K562 (cell line): ENCODE results near the gene TOR1AIP1. TPM values are rescaled to one million over a fixed set of nuclear protein-coding genes. Genes with fewer than 3 reads are reported as not detected.

Experiments
- ATAC-seq: fragments of 200-7000 bp; cut with Tn5 transposase; 3 replicates; pipeline ENCODE4 v1.9.1; 2020; ENCODE audit warnings: moderate library complexity
- BruUV-seq: library from RNA; stranded (reverse); fragments of 400-500 nt; replicated peaks from 2 replicates; lab custom pipeline; 2021; lab: Mats Ljungman, UMichigan
- CTCF ChIA-PET: fragments of 300-600 bp; formaldehyde crosslinking; extraction: SDS; loops from one replicate; lab custom pipeline; 2021; ENCODE audit warnings: low intra/inter-chr PET ratio; lab: Yijun Ruan, JAX
- POLR2A ChIA-PET: fragments of 300-600, 350-650 bp; sonication (Branson Sonifier 250); formaldehyde crosslinking; extraction: SDS; loops from one replicate; lab custom pipeline; 2021; ENCODE audit warnings: antibody characterized with exemption, inconsistent platforms; lab: Yijun Ruan, JAX
- DNase-seq, 4 experiments: peaks; one replicate each; pipeline versions ENCODE4 v3.0.0 to v3.0.0-alpha.2; 2011 to 2018; ENCODE audit warnings: low spot score in 3 of 4, mixed read lengths in 3 of 4; ENCODE audit errors: extremely low read depth in 1 of 4
- FAIRE-seq: peaks from 2 replicates; lab custom pipeline; 2011; peaks lifted over from hg19 to GRCh38; lab: Jason Lieb, UNC
- H2AFZ ChIP-seq: 2 replicates; pipeline ENCODE4 v1.6.0; 2011; ENCODE audit warnings: low read depth, low read length, control low read depth, inconsistent platforms
- H3K27ac ChIP-seq: fragments of 200-600 bp; 3 replicates; pipeline ENCODE4 v1.8.0; 2011; ENCODE audit warnings: low read depth, mild to moderate bottlenecking, control low read depth, inconsistent platforms, low read length, moderate library complexity, mixed read lengths; ENCODE audit errors: extremely low read depth
- H3K27me3 ChIP-seq, 2 experiments: fragments of 300-600 bp in 1 of 2; 2 replicates in 1 of 2; 3 replicates in 1 of 2; pipeline versions ENCODE4 v1.6.0 to v1.8.0; 2011; ENCODE audit warnings: inconsistent platforms in 2 of 2, low read length in 2 of 2, mild to moderate bottlenecking in 1 of 2, mixed read lengths in 1 of 2, moderate library complexity in 1 of 2; ENCODE audit not compliant: control insufficient read depth in 2 of 2, insufficient read depth in 2 of 2
- H3K36me3 ChIP-seq: fragments of 300-600 bp; 3 replicates; pipeline ENCODE4 v1.8.0; 2011; ENCODE audit warnings: mild to moderate bottlenecking, low read length, inconsistent platforms; ENCODE audit not compliant: control insufficient read depth, insufficient read depth
- H3K4me1 ChIP-seq, 2 experiments: fragments of 200-600 bp in 1 of 2; replicated peaks in 1 of 2; 2 replicates in 1 of 2; 3 replicates in 1 of 2; pipeline versions ENCODE4 v1.5.1 to v1.8.0; 2011; ENCODE audit warnings: inconsistent platforms in 2 of 2, low read length in 2 of 2, mild to moderate bottlenecking in 1 of 2, mixed read lengths in 1 of 2, moderate library complexity in 1 of 2; ENCODE audit not compliant: control insufficient read depth in 2 of 2, insufficient read depth in 2 of 2
- H3K4me2 ChIP-seq: 2 replicates; pipeline ENCODE4 v1.6.1; 2011; ENCODE audit warnings: low read length, control low read depth, inconsistent platforms, mixed read lengths; ENCODE audit not compliant: insufficient read depth
- H3K4me3 ChIP-seq: fragments of 200-600 bp; sonication (generic), shearing (Covaris generic); 2 replicates; pipeline ENCODE4 v1.5.1; 2016; ENCODE audit warnings: control low read depth, inconsistent platforms
- H3K79me2 ChIP-seq: fragments of 200-600 bp; 3 replicates; pipeline ENCODE4 v1.8.0; 2011; ENCODE audit warnings: low read length, inconsistent platforms; ENCODE audit not compliant: control insufficient read depth, insufficient read depth
- H3K9ac ChIP-seq, 2 experiments: 2 replicates each; pipeline versions ENCODE4 v1.6.0 to v1.6.1; 2011; ENCODE audit warnings: low read depth in 2 of 2, low read length in 2 of 2, control low read depth in 1 of 2, inconsistent platforms in 1 of 2, mild to moderate bottlenecking in 1 of 2, mixed read lengths in 1 of 2; ENCODE audit not compliant: insufficient read depth in 1 of 2
- H3K9me1 ChIP-seq: one replicate; pipeline ENCODE4 v1.6.0; 2011; ENCODE audit warnings: inconsistent platforms, mild to moderate bottlenecking, low read length, moderate library complexity; ENCODE audit not compliant: control insufficient read depth, insufficient read depth
- H3K9me3 ChIP-seq: replicated peaks from 2 replicates; pipeline ENCODE4 v1.5.1; 2011; ENCODE audit warnings: low read depth, low read length, inconsistent platforms; ENCODE audit not compliant: control insufficient read depth, insufficient read depth
- H4K20me1 ChIP-seq: replicated peaks from 2 replicates; pipeline ENCODE4 v1.6.1; 2011; ENCODE audit warnings: low read length, inconsistent platforms, mixed read lengths; ENCODE audit not compliant: control insufficient read depth, insufficient read depth
- C11orf30 ChIP-seq: fragments of 450-650 bp; IDR thresholded peaks from 2 replicates; pipeline ENCODE4 v1.6.1; 2016; ENCODE audit warnings: low read depth, mild to moderate bottlenecking
- CEBPG ChIP-seq, 3 experiments: fragments of 200-800 bp in 1 of 3; sonication (Bioruptor generic) in 1 of 3; sonication (generic) in 1 of 3; formaldehyde crosslinking in 1 of 3; IDR thresholded peaks in 2 of 3; conservative IDR thresholded peaks in 1 of 3; 2 replicates each; pipeline versions ENCODE4 v1.6.1 to v1.8.0; 2016 to 2022; ENCODE audit warnings: missing compliant biosample characterization in 2 of 3, missing genetic modification characterization in 2 of 3, mild to moderate bottlenecking in 1 of 3, missing genetic modification reagents in 1 of 3
- DACH1 ChIP-seq: fragments of 450-650 bp; IDR thresholded peaks from 2 replicates; pipeline ENCODE4 v1.6.1; 2018; ENCODE audit not compliant: partially characterized antibody
- DPF2 ChIP-seq: fragments of 450-650 bp; IDR thresholded peaks from 2 replicates; pipeline ENCODE4 v1.6.1; 2016
- FOXJ3 ChIP-seq: sonication (generic); formaldehyde crosslinking; IDR thresholded peaks from 2 replicates; pipeline ENCODE4 v1.4.0; 2020; ENCODE audit warnings: mild to moderate bottlenecking, missing genetic modification reagents
- FOXK2 ChIP-seq, 2 experiments: fragments of 450-650 bp; IDR thresholded peaks in 1 of 2; conservative IDR thresholded peaks in 1 of 2; 2 replicates each; pipeline ENCODE4 v1.6.1; 2016; ENCODE audit warnings: low read depth in 2 of 2, mild to moderate bottlenecking in 1 of 2
- GABPB2 ChIP-seq: fragments of 250-450 bp; sonication (Bioruptor Pico); conservative IDR thresholded peaks from 2 replicates; pipeline ENCODE4 v1.5.1; 2021; ENCODE audit warnings: mild to moderate bottlenecking
- HMBOX1 ChIP-seq: sonication (generic); IDR thresholded peaks from 2 replicates; pipeline ENCODE4 v1.6.1; 2016
- KAT2B ChIP-seq: IDR thresholded peaks from one replicate; pipeline ENCODE4 v1.6.1; 2012; ENCODE audit warnings: low read depth, mild to moderate bottlenecking, control low read depth, inconsistent platforms, low read length, moderate library complexity
- KHSRP ChIP-seq: fragments of 450-650 bp; IDR thresholded peaks from 2 replicates; pipeline ENCODE4 v1.6.1; 2017
- MCM5 ChIP-seq: fragments of 450-650 bp; IDR thresholded peaks from 2 replicates; pipeline ENCODE4 v1.6.1; 2016; ENCODE audit warnings: low read depth
- MLLT1 ChIP-seq, 2 experiments: fragments of 450-650 bp; IDR thresholded peaks; 2 replicates each; pipeline ENCODE4 v1.6.1; 2016
- THRAP3 ChIP-seq: fragments of 450-650 bp; IDR thresholded peaks from 2 replicates; pipeline ENCODE4 v1.6.1; 2016; ENCODE audit warnings: mild to moderate bottlenecking, inconsistent platforms, borderline replicate concordance
- ZNF146 ChIP-seq: IDR thresholded peaks from one replicate; pipeline ENCODE4 v1.6.1; 2018; ENCODE audit warnings: missing compliant biosample characterization; ENCODE audit not compliant: unreplicated experiment
- ZNF639 ChIP-seq, 2 experiments: fragments of 200-800 bp in 1 of 2; sonication (Bioruptor generic) in 1 of 2; sonication (generic) in 1 of 2; formaldehyde crosslinking in 1 of 2; IDR thresholded peaks in 1 of 2; conservative IDR thresholded peaks in 1 of 2; 2 replicates each; pipeline versions ENCODE4 v1.5.0 to v1.6.1; 2016 to 2020; ENCODE audit warnings: missing compliant biosample characterization in 1 of 2, missing genetic modification characterization in 1 of 2, missing genetic modification reagents in 1 of 2
- ZNF764 ChIP-seq: fragments of 250-450 bp; sonication (Bioruptor Pico); IDR thresholded peaks from 2 replicates; pipeline ENCODE4 v1.4.0; 2020; ENCODE audit warnings: low read depth, mild to moderate bottlenecking, moderate library complexity
- ZZZ3 ChIP-seq: fragments of 450-650 bp; IDR thresholded peaks from 2 replicates; pipeline ENCODE4 v1.6.1; 2016; ENCODE audit warnings: antibody characterized with exemption, mild to moderate bottlenecking, moderate library complexity
- WGBS: fragments of 100-300 bp; shearing (Covaris generic); methylation state at CpG from one replicate; pipeline ENCODE4 v1.1.6; 2016; ENCODE audit warnings: low coverage, mixed read lengths; ENCODE audit not compliant: insufficient coverage; ENCODE audit errors: missing lambda C conversion rate; 5-methylcytosine and 5-hydroxymethylcytosine counted together
- in situ Hi-C: fragments of 300-500 bp; cut with MboI; formaldehyde crosslinking; loops from 4 replicates; pipeline ENCODE4 v1.15.0; 2018; ENCODE audit warnings: inconsistent platforms, mixed read lengths
- intact Hi-C: fragments of 100-400 bp; cut with micrococcal nuclease; formaldehyde crosslinking; loops from 2 replicates; pipeline ENCODE4 v1.14.2; 2022
- polyA plus RNA-seq, 8 experiments: library from polyadenylated mRNA; depleted of rRNA in 4 of 8; stranded (reverse) in 5 of 8; unstranded in 3 of 8; fragments of >200 nt; fragmentation: Nextera tagmentation in 2 of 8; fragmentation: Illumina TruSeq in 1 of 8; extraction: Ambion mirVana in 2 of 8; extraction: Trizol in 1 of 8; gene quantifications; 2 replicates each; pipeline versions ENCODE4 v1.2.1 to v1.2.3, GENCODE V29; 2011 to 2014; ENCODE audit warnings: inconsistent platforms in 1 of 8, missing spikeins in 1 of 8
- total RNA-seq, 7 experiments: library from RNA; depleted of rRNA in 6 of 7; stranded (reverse); fragments of >200 nt in 6 of 7; fragmentation: Illumina TruSeq in 2 of 7; extraction: Trizol in 2 of 7; gene quantifications; 2 replicates each; pipeline versions ENCODE4 v1.2.1 to v1.2.3, GENCODE V29; 2011 to 2021; ENCODE audit warnings: low replicate concordance in 1 of 7

TOR1AIP1 gene
- total and polyA plus RNA-seq, 9 of the 15 experiments (the other 6 are each of a cell fraction or from before 2014, with no cell fraction given), result 18.1 to 46.9 (median 35.5) TPM

GRCh38 chr1:179926850-179927205 is 44.7 kb downstream of the TOR1AIP1 start (continued):
- TF ChIP-seq CEBPG (CRISPR knock-in tag; IDR thresholded peaks at IDR 0.05) (no peak), CEBPG (tag; conservative IDR thresholded peaks at IDR 0.05 in 1 of 2, IDR thresholded peaks at IDR 0.05 in 1 of 2) (no peak), ZNF146 (CRISPR knock-in tag) (no peak)
- TF ChIP-seq, all 486 proteins: peak for 1

GRCh38 chr1:179929955-179930798 is 48.1 kb downstream of the TOR1AIP1 start:
- ATAC-seq (no peak), DNase-seq (peak in 1 of 4 experiments; percentile 14), FAIRE-seq (peak; percentile 35)
- ChIA-PET CTCF (no interaction called here), POLR2A (interaction anchor here (0.6 to 1.4 kb wide), 5 partner anchors 8 to 595 kb away, joined by 3 to 5 read pairs (median 3); no protein-coding TSS in a partner anchor)
- H3K9me3 ChIP-seq, result no peaks in the 10 kb centered on the region
- no peaks in the 10 kb centered on the region for H3K79me2 ChIP-seq
- no peak overlapping the region for H3K9ac ChIP-seq
- no peaks in the 10 kb centered on the region for H4K20me1 ChIP-seq
- intact Hi-C loops, result no loop called here
- no peak overlapping the region for H3K27ac ChIP-seq
- no TSS peak for BruUV-seq
- H3K27me3 ChIP-seq, result no peaks in the 10 kb centered on the region
- no peak overlapping the region for H3K4me3 ChIP-seq
- H3K9me1 ChIP-seq, result no peaks in the 10 kb centered on the region
- H2AFZ ChIP-seq, result no peak overlapping the region
- peaks cover 0 to 6% of the 10 kb centered on the region in 2 experiments; a peak in 1 of 5 replicates for H3K4me1 ChIP-seq
- H3K4me2 ChIP-seq, result no peak overlapping the region
- H3K36me3 ChIP-seq, result no peaks in the 10 kb centered on the region
- in situ Hi-C loops, result no loop called here
- WGBS, result 12% methylated on average over 2 of the region's 2 CpGs
- TF ChIP-seq DACH1 (no peak), THRAP3 (no peak), HMBOX1 (0 out of 2 replicates have a peak, but pooled peaks have one; percentile 30), FOXJ3 (CRISPR knock-in tag) (no peak), ZNF639 (CRISPR knock-in tag; conservative IDR thresholded peaks at IDR 0.05 in 1 of 2, IDR thresholded peaks at IDR 0.05 in 1 of 2) (no peak), C11orf30 (peak; percentile 8; the same call in 1 of the 2 replicates), ZZZ3 (no peak), MLLT1 (IDR thresholded peaks at IDR 0.05) (no peak), DPF2 (no peak), KAT2B (no peak), MCM5 (no peak), GABPB2 (CRISPR knock-in tag) (no peak), ZNF764 (CRISPR knock-in tag) (no peak), FOXK2 (conservative IDR thresholded peaks at IDR 0.05 in 1 of 2, IDR thresholded peaks at IDR 0.05 in 1 of 2; ENCODE audit: low read depth in 2 of 2) (no peak), KHSRP (no peak)
